ENCODE results near the gene XPA. TPM values are rescaled to one million over a fixed set of nuclear protein-coding genes. Genes with fewer than 3 reads are reported as not detected.

Gene XPA
- total and polyA plus RNA-seq, 2 of the 8 experiments (the other 6 are each of a cell fraction or from before 2014, with no cell fraction given), result 0.24 to 2.6 TPM

- WGBS, 2 experiments (ENCODE audit: extremely low coverage in 1 of 2, insufficient coverage in 1 of 2, insufficient read length in 1 of 2, insufficient replicate concordance in 2 of 2, low coverage in 1 of 2, low lambda C conversion rate in 2 of 2, missing lambda C conversion rate in 1 of 2), result 90% methylated on average over 2 of the region's 2 CpGs; no CpG with 5 or more reads in 1 of the 2 experiments
- DNase-seq (ENCODE audit: low read depth in 1 of 2, low spot score in 2 of 2), result no peak
- Histone ChIP-seq H3K27ac (ENCODE audit: low read depth, low read length) (no peak overlapping the region), H4K91ac (replicated peaks; ENCODE audit: insufficient read length, low read length) (no peak overlapping the region), H3K4me2 (ENCODE audit: insufficient read depth in 1 of 2, low read depth in 2 of 2, low read length in 2 of 2) (no peak overlapping the region), H2BK20ac (ENCODE audit: low read length) (no peak overlapping the region), H3K23me2 (ENCODE audit: low read depth, low read length) (no peaks in the 10 kb centered on the region), H4K8ac (ENCODE audit: extremely low read depth, insufficient read depth, low read length) (no peak overlapping the region), H4K20me1 (replicated peaks in 1 of 2; ENCODE audit: control insufficient read depth in 1 of 2, insufficient read depth in 2 of 2, low read length in 2 of 2) (peaks cover 0 to 1% of the 10 kb centered on the region in 2 experiments), H3K4ac (replicated peaks; ENCODE audit: insufficient read length, low read depth, low read length) (no peak overlapping the region), H2BK12ac (ENCODE audit: low read depth, low read length) (no peak overlapping the region), H3K9me3 (ENCODE audit: insufficient read depth in 2 of 2, low read depth in 1 of 2, low read length in 1 of 2) (no peaks in the 10 kb centered on the region), H3K14ac (ENCODE audit: insufficient read length) (no peak overlapping the region), H2BK120ac (replicated peaks; ENCODE audit: low read depth, low read length) (no peak overlapping the region), H3K79me2 (ENCODE audit: control insufficient read depth in 1 of 2, insufficient read depth in 2 of 2, low read length in 2 of 2) (no peaks in the 10 kb centered on the region), H3K4me3 (ENCODE audit: extremely low read depth in 1 of 4, insufficient read depth in 2 of 4, low read depth in 3 of 4, low read length in 4 of 4) (no peak overlapping the region), H3K23ac (ENCODE audit: insufficient read length) (no peak overlapping the region), H3K4me1 (replicated peaks in 1 of 4; ENCODE audit: control insufficient read depth in 3 of 4, insufficient read depth in 4 of 4, low read length in 3 of 4) (no peaks in the 10 kb centered on the region), H3K56ac (replicated peaks; ENCODE audit: insufficient read length, low read depth, low read length) (no peak overlapping the region), H2AFZ (ENCODE audit: low read length) (no peak overlapping the region), H3K79me1 (ENCODE audit: low read depth, low read length) (no peaks in the 10 kb centered on the region; the same call in 1 of the 2 replicates), H2AK5ac (ENCODE audit: low read depth, low read length) (no peak overlapping the region), H3K27me3 (replicated peaks in 1 of 4; ENCODE audit: control insufficient read depth in 3 of 4, extremely low read depth in 1 of 4, insufficient read depth in 3 of 4, low read length in 3 of 4) (no peaks in the 10 kb centered on the region), H3K36me3 (ENCODE audit: control insufficient read depth in 2 of 4, insufficient read depth in 4 of 4, low read length in 3 of 4) (peaks cover 19 to 87% (median 69%) of the 10 kb centered on the region in 4 experiments), H2BK5ac (ENCODE audit: low read depth, low read length) (no peak overlapping the region), H3K18ac (ENCODE audit: extremely low read depth, low read length) (no peak overlapping the region), H4K5ac (ENCODE audit: insufficient read length, low read depth, low read length) (no peak overlapping the region), H3K9ac (replicated peaks in 1 of 4; ENCODE audit: extremely low read depth in 1 of 4, low read depth in 3 of 4, low read length in 3 of 4) (no peak overlapping the region), H2BK15ac (ENCODE audit: low read length) (no peak overlapping the region)
- FAIRE-seq, result peak; percentile 36
- TF ChIP-seq TCF12 (IDR thresholded peaks at IDR 0.05; ENCODE audit: low read depth, low read length) (no peak), SIRT6 (IDR thresholded peaks at IDR 0.05; ENCODE audit: low read length) (no peak), ZNF274 (IDR thresholded peaks at IDR 0.05; ENCODE audit: borderline replicate concordance, extremely low read depth, low read length) (no peak), NANOG (IDR thresholded peaks at IDR 0.05; ENCODE audit: insufficient read depth, low read depth, low read length, poor library complexity, severe bottlenecking) (no peak)
- ChIA-PET CTCF (ENCODE audit: partially characterized antibody) (interaction anchor here (0.6 to 1.3 kb wide), 2 partner anchors 20 to 100 kb away, joined by 3 to 4 read pairs; no protein-coding TSS in a partner anchor), POLR2A (ENCODE audit: partially characterized antibody) (interaction anchor here (0.8 to 1.0 kb wide), 2 partner anchors 8 to 13 kb away, joined by 3 read pairs; no protein-coding TSS in a partner anchor)
Observed at GRCh38 chr9:97660847-97661246, 36.3 kb downstream of the XPA start.
